Dedifferentiated amniotic fluid mesenchymal stem cell (primary cell): Measurements from ENCODE around the gene RSPO3.
A peak's percentile ranks its signal among the peaks of the same experiment; 100 is the strongest.

Experiments used
- DNase-seq: peaks from one replicate; pipeline ENCODE4 v3.0.0-alpha.2; 2016; ENCODE audit errors: extremely low spot score

The RSPO3 gene

GRCh38 chr6:127111526-127111925 is 6.9 kb upstream of the RSPO3 start:
- no peak for DNase-seq

- DNase-seq: no peak
Measured at GRCh38 chr6:127114214-127114760, 4.2 kb upstream of the RSPO3 start.

- no peak for DNase-seq
Measured at GRCh38 chr6:127115084-127115655, 3.3 kb upstream of the RSPO3 start.

- no peak for DNase-seq
Measured at GRCh38 chr6:127115746-127116145, 2.7 kb upstream of the RSPO3 start.

- no peak for DNase-seq
Measured at GRCh38 chr6:127117979-127118297, 533 bp upstream of the RSPO3 start.

GRCh38 chr6:127119102-127120022 is 891 bp downstream of the RSPO3 start:
- DNase-seq: no peak

GRCh38 chr6:127120023-127120786 is 1.7 kb downstream of the RSPO3 start:
- no peak for DNase-seq

GRCh38 chr6:127120787-127121636 is 2.5 kb downstream of the RSPO3 start:
- peak; percentile 59 for DNase-seq

GRCh38 chr6:127121637-127121960 is 3.1 kb downstream of the RSPO3 start:
- no peak for DNase-seq

- DNase-seq: peak; percentile 47
Measured at GRCh38 chr6:127124172-127124571, 5.7 kb downstream of the RSPO3 start.

GRCh38 chr6:127124680-127125079 is 6.2 kb downstream of the RSPO3 start:
- DNase-seq: no peak

GRCh38 chr6:127128066-127128465 is 9.6 kb downstream of the RSPO3 start:
- no peak for DNase-seq

- DNase-seq: no peak
Measured at GRCh38 chr6:127129251-127129650, 10.8 kb downstream of the RSPO3 start.

GRCh38 chr6:127131275-127131674 is 12.8 kb downstream of the RSPO3 start:
- no peak for DNase-seq

- DNase-seq: no peak
Measured at GRCh38 chr6:127131772-127132376, 13.4 kb downstream of the RSPO3 start.

GRCh38 chr6:127134136-127134535 is 15.7 kb downstream of the RSPO3 start:
- DNase-seq: no peak

- DNase-seq: no peak
Measured at GRCh38 chr6:127136786-127137185, 18.3 kb downstream of the RSPO3 start.

- DNase-seq: peak; percentile 22
Measured at GRCh38 chr6:127146932-127147331, 28.5 kb downstream of the RSPO3 start.

- no peak for DNase-seq
Measured at GRCh38 chr6:127147534-127147933, 29.1 kb downstream of the RSPO3 start.

- DNase-seq: no peak
Measured at GRCh38 chr6:127148511-127148910, 30.0 kb downstream of the RSPO3 start.

- DNase-seq: no peak
Measured at GRCh38 chr6:127154509-127154908, 36.0 kb downstream of the RSPO3 start.
